Measurements from ENCODE around the gene TXNDC15.
"Not testable (repeated sequence)": the region's sequence is repeated elsewhere in the genome, so short reads cannot be mapped to it uniquely, and the experiment has no call there.

The TXNDC15 gene

GRCh38 chr5:134845852-134846640 lies 28.1 kb upstream of the TXNDC15 start, which contains the start of gene C5orf24:
TSS of gene C5orf24 (plus strand) at chr5:134845968. CDS start at chr5:134854901, 8,933 bp downstream.
- POLR2A ChIA-PET, result interaction anchor here (0.6 to 1.9 kb wide), 23 partner anchors 9 to 418 kb away, joined by 3 to 23 read pairs (median 4); partner anchors contain the start of genes CAMLG, DDX46, PCBD2 and SEC24A
- CTCF ChIA-PET, result interaction anchor here (0.7 kb wide), 1 partner anchor 547 kb away, joined by 3 read pairs; no protein-coding TSS in a partner anchor
- TF ChIP-seq HDGF (IDR thresholded peaks at IDR 0.05; ENCODE audit: borderline replicate concordance) (no peak), SUZ12 (IDR thresholded peaks at IDR 0.05) (no peak), ELF4 (IDR thresholded peaks at IDR 0.05) (no peak), ARNT (IDR thresholded peaks at IDR 0.05) (peak; percentile 83), NFRKB (IDR thresholded peaks at IDR 0.05) (no peak), TARDBP (IDR thresholded peaks at IDR 0.05) (peak; percentile 90), ZNF384 (IDR thresholded peaks at IDR 0.05) (no peak)
- peak; percentile 91 for DNase-seq (ENCODE audit: extremely low spot score)

GRCh38 chr5:134846641-134846960 lies 27.6 kb upstream of the TXNDC15 start:
- ChIA-PET CTCF (no interaction called here), POLR2A (interaction anchor here (0.8 to 1.2 kb wide), 4 partner anchors 28 to 108 kb away, joined by 3 to 8 read pairs (median 5); partner anchors contain the start of genes CAMLG, PCBD2 and TXNDC15)
- no peak for DNase-seq (ENCODE audit: extremely low spot score)
- no peak for TF ChIP-seq NFRKB (IDR thresholded peaks at IDR 0.05)
- TF ChIP-seq CTBP1 (IDR thresholded peaks at IDR 0.05; ENCODE audit: borderline replicate concordance), result no peak
- TF ChIP-seq ZNF384 (IDR thresholded peaks at IDR 0.05), result no peak
- TF ChIP-seq PKNOX1 (IDR thresholded peaks at IDR 0.05), result no peak
- no peak for TF ChIP-seq TARDBP (IDR thresholded peaks at IDR 0.05)
- no peak for TF ChIP-seq SUZ12 (IDR thresholded peaks at IDR 0.05)
- TF ChIP-seq SP1 (IDR thresholded peaks at IDR 0.05), result no peak
- no peak for TF ChIP-seq FOXA1 (IDR thresholded peaks at IDR 0.05)
- TF ChIP-seq FOXM1 (IDR thresholded peaks at IDR 0.05; ENCODE audit: borderline replicate concordance), result no peak
- no peak for TF ChIP-seq FOXK2 (IDR thresholded peaks at IDR 0.05)
- no peak for TF ChIP-seq HDGF (IDR thresholded peaks at IDR 0.05; ENCODE audit: borderline replicate concordance)
- TF ChIP-seq BHLHE40 (IDR thresholded peaks at IDR 0.05; ENCODE audit: borderline replicate concordance), result no peak
- TF ChIP-seq ELF4 (IDR thresholded peaks at IDR 0.05), result no peak
- no peak for TF ChIP-seq ARNT (IDR thresholded peaks at IDR 0.05)
- no peak for TF ChIP-seq L3MBTL2 (conservative IDR thresholded peaks at IDR 0.05)
- no peak for TF ChIP-seq LEF1 (IDR thresholded peaks at IDR 0.05; ENCODE audit: borderline replicate concordance)

GRCh38 chr5:134849434-134849933 lies 24.7 kb upstream of the TXNDC15 start:
- peak; percentile 77 for TF ChIP-seq ZNF384 (IDR thresholded peaks at IDR 0.05)

GRCh38 chr5:134851307-134851923 lies 22.8 kb upstream of the TXNDC15 start:
- TF ChIP-seq L3MBTL2 (conservative IDR thresholded peaks at IDR 0.05) (no peak), PKNOX1 (IDR thresholded peaks at IDR 0.05) (peak; percentile 44), LEF1 (IDR thresholded peaks at IDR 0.05; ENCODE audit: borderline replicate concordance) (no peak), ARNT (IDR thresholded peaks at IDR 0.05) (no peak)
- CTCF ChIA-PET, result interaction anchor here (1.0 to 1.5 kb wide), 3 partner anchors 9 to 53 kb away, joined by 3 to 5 read pairs (median 3); partner anchors contain the start of gene PCBD2
- no peak for DNase-seq (ENCODE audit: extremely low spot score)
- POLR2A ChIA-PET, result interaction anchor here (1.0 kb wide), 1 partner anchor 53 kb away, joined by 4 read pairs; the partner anchor contains the start of gene PCBD2

More at GRCh38 chr5:134849434-134849933, 24.7 kb upstream of the TXNDC15 start:
- ChIA-PET POLR2A (interaction anchor here (1.2 kb wide), 1 partner anchor 25 kb away, joined by 3 read pairs; the partner anchor contains the start of gene TXNDC15), CTCF (interaction anchor here (0.5 to 1.4 kb wide), 3 partner anchors 99 to 461 kb away, joined by 3 read pairs; no protein-coding TSS in a partner anchor)
- not testable (repeated sequence) for DNase-seq (ENCODE audit: extremely low spot score)

- POLR2A ChIA-PET; CTCF ChIA-PET; DNase-seq (ENCODE audit: extremely low spot score): not testable (repeated sequence)
Measured at GRCh38 chr5:134856465-134856864, 17.7 kb upstream of the TXNDC15 start.

- POLR2A ChIA-PET, result interaction anchor here (0.6 to 0.7 kb wide), 2 partner anchors 12 to 110 kb away, joined by 3 read pairs; partner anchors contain the start of gene C5orf24
- DNase-seq (ENCODE audit: extremely low spot score), result no peak
- no peak for TF ChIP-seq FOXM1 (IDR thresholded peaks at IDR 0.05; ENCODE audit: borderline replicate concordance)
- TF ChIP-seq NFRKB (IDR thresholded peaks at IDR 0.05), result no peak
- no peak for TF ChIP-seq ARNT (IDR thresholded peaks at IDR 0.05)
- CTCF ChIA-PET, result no interaction called here
Measured at GRCh38 chr5:134857401-134857800, 16.8 kb upstream of the TXNDC15 start.

- CTCF ChIA-PET, result interaction anchor here (0.7 kb wide), 1 partner anchor 372 kb away, joined by 3 read pairs; no protein-coding TSS in a partner anchor
- POLR2A ChIA-PET, result interaction anchor here (2.0 kb wide), 1 partner anchor 10 kb away, joined by 11 read pairs; the partner anchor contains the start of gene TXNDC15
- no peak for DNase-seq (ENCODE audit: extremely low spot score)
- TF ChIP-seq LEF1 (IDR thresholded peaks at IDR 0.05; ENCODE audit: borderline replicate concordance) (no peak), PKNOX1 (IDR thresholded peaks at IDR 0.05) (no peak), NFRKB (IDR thresholded peaks at IDR 0.05) (no peak)
Measured at GRCh38 chr5:134864707-134865106, 9.5 kb upstream of the TXNDC15 start.
